ENCODE data around the gene RXFP3. TPM values are rescaled to one million over a fixed set of nuclear protein-coding genes. Genes with fewer than 3 reads are reported as not detected.

RXFP3 gene
- total and polyA plus RNA-seq, 2 donors (not counting 1 experiment from before 2014, with no cell fraction given), result not detected

DNA sequence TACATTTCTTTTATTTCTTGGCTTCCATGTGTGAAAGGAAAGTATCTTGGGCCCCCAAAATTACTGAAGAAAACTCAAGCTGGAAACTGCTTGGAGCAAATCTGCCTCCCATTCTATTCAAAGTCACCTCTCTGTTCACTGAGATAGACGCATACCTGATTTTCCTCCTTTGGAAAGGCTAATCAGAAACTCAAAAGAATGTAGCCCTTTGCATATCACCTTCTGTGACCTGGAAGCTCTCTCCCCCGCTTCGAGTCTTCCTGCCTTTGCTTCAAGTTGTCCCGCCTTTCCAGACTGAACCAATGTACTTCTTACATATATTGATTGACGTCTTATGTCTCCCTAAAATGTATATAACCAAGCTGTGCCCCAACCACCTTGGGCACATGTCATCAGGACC, 5.0 kb upstream of the RXFP3 start:
- ChIA-PET CTCF (interaction anchor here (0.8 to 2.2 kb wide), 3 partner anchors 12 to 495 kb away, joined by 3 to 13 read pairs (median 9); no protein-coding TSS in a partner anchor), POLR2A (no interaction called here)
- ATAC-seq (ENCODE audit: low read depth) (no peak), DNase-seq (no peak)
- Histone ChIP-seq H3K79me2 (ENCODE audit: control insufficient read depth, insufficient read depth, low read length) (no peaks in the 10 kb centered on the region), H3K9ac (ENCODE audit: low read length) (no peak overlapping the region), H3K36me3 (replicated peaks in 1 of 2; ENCODE audit: control extremely low read depth in 1 of 2, control insufficient read depth in 1 of 2, extremely low read depth in 1 of 2, insufficient read depth in 2 of 2, low read length in 1 of 2) (no peaks in the 10 kb centered on the region), H2AFZ (ENCODE audit: insufficient read depth, low read depth, low read length, poor library complexity, severe bottlenecking) (no peak overlapping the region), H3K4me1 (ENCODE audit: control insufficient read depth in 2 of 2, insufficient read depth in 2 of 2, low read length in 2 of 2) (peaks cover 9 to 18% of the 10 kb centered on the region in 2 donors), H3K27ac (ENCODE audit: low read length in 2 of 2) (no peak overlapping the region), H4K20me1 (ENCODE audit: control insufficient read depth, insufficient read depth, low read length, poor library complexity, severe bottlenecking) (no peaks in the 10 kb centered on the region), H3K4me3 (ENCODE audit: control extremely low read depth in 1 of 5, extremely low read depth in 1 of 5, insufficient read depth in 1 of 5, low read depth in 2 of 5, low read length in 4 of 5) (no peak overlapping the region), H3K27me3 (replicated peaks in 1 of 4; ENCODE audit: control extremely low read depth in 1 of 4, control insufficient read depth in 3 of 4, insufficient read depth in 4 of 4, low read length in 3 of 4) (peaks cover 0 to 10% (median 9%) of the 10 kb centered on the region in 4 experiments), H3K4me2 (replicated peaks; ENCODE audit: low read depth, low read length, poor library complexity, severe bottlenecking) (no peak overlapping the region), H3K9me3 (ENCODE audit: control extremely low read depth in 1 of 3, control insufficient read depth in 2 of 3, insufficient read depth in 1 of 3, low read length in 2 of 3) (peaks cover 0 to 3% (median 0%) of the 10 kb centered on the region in 3 donors)
- intact Hi-C loops (cut with micrococcal nuclease), result no loop called here
- Mint-ChIP-seq H3K4me1 (peaks cover 23% of the 10 kb centered on the region), H3K27ac (no peak overlapping the region), H3K4me3 (no peak overlapping the region), H3K9me3 (ENCODE audit: insufficient read depth) (no peaks in the 10 kb centered on the region), H3K27me3 (peaks cover 13% of the 10 kb centered on the region)
- WGBS (ENCODE audit: insufficient coverage), result 87% methylated on average over 5 of the region's 5 CpGs
- TF ChIP-seq, protein P1, sequence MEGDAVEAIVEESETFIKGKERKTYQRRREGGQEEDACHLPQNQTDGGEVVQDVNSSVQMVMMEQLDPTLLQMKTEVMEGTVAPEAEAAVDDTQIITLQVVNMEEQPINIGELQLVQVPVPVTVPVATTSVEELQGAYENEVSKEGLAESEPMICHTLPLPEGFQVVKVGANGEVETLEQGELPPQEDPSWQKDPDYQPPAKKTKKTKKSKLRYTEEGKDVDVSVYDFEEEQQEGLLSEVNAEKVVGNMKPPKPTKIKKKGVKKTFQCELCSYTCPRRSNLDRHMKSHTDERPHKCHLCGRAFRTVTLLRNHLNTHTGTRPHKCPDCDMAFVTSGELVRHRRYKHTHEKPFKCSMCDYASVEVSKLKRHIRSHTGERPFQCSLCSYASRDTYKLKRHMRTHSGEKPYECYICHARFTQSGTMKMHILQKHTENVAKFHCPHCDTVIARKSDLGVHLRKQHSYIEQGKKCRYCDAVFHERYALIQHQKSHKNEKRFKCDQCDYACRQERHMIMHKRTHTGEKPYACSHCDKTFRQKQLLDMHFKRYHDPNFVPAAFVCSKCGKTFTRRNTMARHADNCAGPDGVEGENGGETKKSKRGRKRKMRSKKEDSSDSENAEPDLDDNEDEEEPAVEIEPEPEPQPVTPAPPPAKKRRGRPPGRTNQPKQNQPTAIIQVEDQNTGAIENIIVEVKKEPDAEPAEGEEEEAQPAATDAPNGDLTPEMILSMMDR (IDR thresholded peaks at IDR 0.05), result no peak
- no peak for TF ChIP-seq EZH2 (IDR thresholded peaks at IDR 0.05; ENCODE audit: borderline replicate concordance, insufficient read depth, low read depth, low read length, poor library complexity, severe bottlenecking)

DNA sequence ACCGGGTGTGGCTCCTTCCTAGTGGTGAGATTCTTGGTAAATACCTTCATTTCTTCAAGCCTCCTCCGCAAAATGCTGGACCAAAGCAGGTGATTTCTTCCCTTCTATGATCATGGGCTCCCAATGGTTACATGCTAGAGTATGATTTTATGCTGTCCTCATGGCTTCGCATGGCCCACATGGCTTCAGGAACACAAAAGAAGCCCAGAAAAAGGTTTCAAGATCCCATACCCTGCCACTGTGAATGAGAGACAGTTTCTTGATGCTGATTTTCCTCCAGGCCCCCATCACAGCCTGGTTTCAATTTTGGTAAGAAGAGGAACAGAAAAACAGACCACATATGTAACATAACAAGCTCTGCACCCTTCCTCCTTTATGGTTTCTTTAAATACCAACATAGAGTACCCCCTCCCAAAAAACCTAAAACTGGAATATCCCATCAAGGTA, 2.4 kb upstream of the RXFP3 start:
- H3K79me2 ChIP-seq (ENCODE audit: control insufficient read depth, insufficient read depth, low read length), result no peaks in the 10 kb centered on the region
- Mint-ChIP-seq H3K4me1 (peaks cover 17% of the 10 kb centered on the region), H3K9me3 (ENCODE audit: insufficient read depth) (no peaks in the 10 kb centered on the region), H3K27me3 (peaks cover 26% of the 10 kb centered on the region), H3K27ac (peak overlapping the region; percentile 29), H3K4me3 (no peak overlapping the region)
- 67% methylated on average over 1 of the region's 3 CpGs for WGBS (ENCODE audit: insufficient coverage)
- ChIA-PET POLR2A (no interaction called here), CTCF (interaction anchor here (1.2 to 4.4 kb wide), 8 partner anchors 10 to 498 kb away, joined by 3 to 97 read pairs (median 14); no protein-coding TSS in a partner anchor)
- H3K27me3 ChIP-seq (replicated peaks in 1 of 4; ENCODE audit: control extremely low read depth in 1 of 4, control insufficient read depth in 3 of 4, insufficient read depth in 4 of 4, low read length in 3 of 4), result peaks cover 0 to 35% (median 22%) of the 10 kb centered on the region in 4 experiments
- peak; percentile 13 for DNase-seq
- TF ChIP-seq, protein P1 (IDR thresholded peaks at IDR 0.05), result no peak
- TF ChIP-seq EZH2 (IDR thresholded peaks at IDR 0.05; ENCODE audit: borderline replicate concordance, insufficient read depth, low read depth, low read length, poor library complexity, severe bottlenecking), result no peak
- intact Hi-C loops (cut with micrococcal nuclease), result loop anchor here (1.0 kb wide), 2 partner anchors 345 to 492 kb away; no protein-coding TSS in a partner anchor
- no peak overlapping the region for H3K4me3 ChIP-seq (ENCODE audit: control extremely low read depth in 1 of 5, extremely low read depth in 1 of 5, insufficient read depth in 1 of 5, low read depth in 2 of 5, low read length in 4 of 5)
- no peak overlapping the region for H3K27ac ChIP-seq (ENCODE audit: low read length in 2 of 2)
- H3K4me2 ChIP-seq (replicated peaks; ENCODE audit: low read depth, low read length, poor library complexity, severe bottlenecking), result no peak overlapping the region
- peak overlapping the region; percentile 9 for H2AFZ ChIP-seq (ENCODE audit: insufficient read depth, low read depth, low read length, poor library complexity, severe bottlenecking)
- H4K20me1 ChIP-seq (ENCODE audit: control insufficient read depth, insufficient read depth, low read length, poor library complexity, severe bottlenecking), result no peaks in the 10 kb centered on the region
- peaks cover 13 to 20% of the 10 kb centered on the region in 2 donors for H3K4me1 ChIP-seq (ENCODE audit: control insufficient read depth in 2 of 2, insufficient read depth in 2 of 2, low read length in 2 of 2)
- H3K9me3 ChIP-seq (ENCODE audit: control extremely low read depth in 1 of 3, control insufficient read depth in 2 of 3, insufficient read depth in 1 of 3, low read length in 2 of 3), result peaks cover 0 to 21% (median 0%) of the 10 kb centered on the region in 3 donors
- peak; percentile 33 for ATAC-seq (ENCODE audit: low read depth)
- H3K36me3 ChIP-seq (replicated peaks in 1 of 2; ENCODE audit: control extremely low read depth in 1 of 2, control insufficient read depth in 1 of 2, extremely low read depth in 1 of 2, insufficient read depth in 2 of 2, low read length in 1 of 2), result no peaks in the 10 kb centered on the region
- no peak overlapping the region for H3K9ac ChIP-seq (ENCODE audit: low read length)

Data from B cell (primary cell).